AG04449 (cell line): ENCODE data around the gene ATP8B4.

Experiments
- CTCF ChIA-PET: fragments of 350-600 bp; formaldehyde crosslinking; extraction: SDS; loops from one replicate; lab custom pipeline; 2021; ENCODE audit warnings: antibody characterized with exemption; lab: Yijun Ruan, JAX
- POLR2A ChIA-PET: fragments of 400-600, 350-600 bp; formaldehyde crosslinking; extraction: SDS; loops from one replicate; lab custom pipeline; 2020; ENCODE audit warnings: antibody characterized with exemption, inconsistent platforms; lab: Yijun Ruan, JAX
- DNase-seq: peaks from one replicate; pipeline ENCODE4 v3.0.0-alpha.2; 2010; ENCODE audit warnings: low read depth, low spot score
- H3K4me3 ChIP-seq: 2 replicates; pipeline ENCODE4 v1.5.1; 2011; ENCODE audit warnings: low read depth, mild to moderate bottlenecking, control low read depth, low read length
- CTCF ChIP-seq: IDR thresholded peaks from one replicate; pipeline ENCODE4 v1.5.1; 2011; ENCODE audit warnings: mild to moderate bottlenecking, moderate library complexity, low read length, control low read depth, inconsistent platforms; ENCODE audit not compliant: insufficient read depth; ENCODE audit errors: missing control alignments

ATP8B4 gene

GRCh38 chr15:49813625-49814024 is 305.4 kb downstream of the ATP8B4 start:
- ChIA-PET POLR2A (no interaction called here), CTCF (no interaction called here)
- no peak overlapping the region for H3K4me3 ChIP-seq
- DNase-seq = no peak
- TF ChIP-seq CTCF = no peak

- no peak for DNase-seq
- CTCF ChIA-PET = no interaction called here
- H3K4me3 ChIP-seq = no peak overlapping the region
- POLR2A ChIA-PET = no interaction called here
- no peak for TF ChIP-seq CTCF
Observed at GRCh38 chr15:49810720-49811119, 308.3 kb downstream of the ATP8B4 start.

DNA sequence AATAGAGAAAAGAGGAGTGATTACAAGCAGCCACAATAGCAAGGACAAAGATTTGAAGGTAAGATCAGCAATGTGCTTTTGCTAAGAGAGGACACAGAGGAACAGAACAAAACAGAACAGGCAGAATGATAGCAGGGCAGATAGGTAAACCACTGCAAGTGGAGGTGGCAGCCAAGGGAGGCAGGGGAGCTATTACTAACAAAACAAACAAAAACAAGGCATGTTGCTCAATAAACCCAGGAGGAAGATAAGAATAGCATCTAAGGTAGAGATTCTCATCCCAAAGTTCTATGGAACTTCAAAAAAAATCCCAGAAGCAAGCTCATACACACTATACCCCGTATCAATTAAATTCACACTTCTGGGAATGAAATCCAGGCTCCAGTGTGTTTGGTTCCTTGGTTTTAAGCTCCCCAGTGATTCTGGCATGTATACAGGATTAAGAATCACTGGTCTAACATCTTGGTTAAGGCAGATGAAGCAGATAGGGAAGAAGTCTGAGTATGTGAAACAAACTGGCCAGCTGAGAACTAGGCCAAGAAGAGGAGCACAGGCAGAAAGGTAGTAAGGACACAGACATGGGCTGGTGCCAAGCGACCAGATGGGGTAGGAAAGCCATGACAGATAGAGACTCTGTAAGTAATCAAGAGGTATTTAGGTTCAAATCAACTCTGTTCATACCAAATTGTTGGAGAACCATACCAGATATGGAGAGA is 309.0 kb downstream of the ATP8B4 start:
- POLR2A ChIA-PET = no interaction called here
- H3K4me3 ChIP-seq = no peak overlapping the region
- no peak for DNase-seq
- TF ChIP-seq CTCF = no peak
- CTCF ChIA-PET = no interaction called here

- TF ChIP-seq CTCF = no peak
- H3K4me3 ChIP-seq = no peak overlapping the region
- CTCF ChIA-PET = no interaction called here
- DNase-seq = no peak
- POLR2A ChIA-PET = no interaction called here
Observed at GRCh38 chr15:49808341-49808740, 310.7 kb downstream of the ATP8B4 start.
